Neural progenitor cell (in vitro differentiated cells): ENCODE data around the gene ACOXL. TPM values are rescaled to one million over a fixed set of nuclear protein-coding genes. Genes with fewer than 3 reads are reported as not detected.

Source experiments
- DNase-seq: peaks from one replicate; pipeline ENCODE4 v3.0.0-alpha.2; 2016; ENCODE audit warnings: low spot score
- H2AFZ ChIP-seq: fragments of 200-600 bp; sonication (generic); replicated peaks from 2 replicates; pipeline ENCODE4 v1.6.1; 2016; ENCODE audit warnings: antibody characterized with exemption
- H3F3A ChIP-seq: fragments of 200-600 bp; sonication (generic); 2 replicates; pipeline ENCODE4 v1.6.1; 2016; ENCODE audit warnings: antibody characterized with exemption, low read depth
- H3K27ac ChIP-seq: fragments of 200-600 bp; sonication (generic); 2 replicates; pipeline ENCODE4 v1.5.1; 2016; ENCODE audit warnings: mild to moderate bottlenecking
- H3K27me3 ChIP-seq: fragments of 200-600 bp; sonication (generic); 2 replicates; pipeline ENCODE4 v1.6.1; 2016; ENCODE audit warnings: mild to moderate bottlenecking, moderate library complexity
- H3K36me3 ChIP-seq: fragments of 200-600 bp; sonication (generic); 2 replicates; pipeline ENCODE4 v1.5.1; 2016
- H3K4me1 ChIP-seq: fragments of 200-600 bp; sonication (generic); 2 replicates; pipeline ENCODE4 v1.6.1; 2016; ENCODE audit warnings: mixed run types
- H3K4me2 ChIP-seq: fragments of 200-600 bp; sonication (generic); 2 replicates; pipeline ENCODE4 v1.6.1; 2016
- H3K4me3 ChIP-seq: fragments of 200-600 bp; sonication (generic); 2 replicates; pipeline ENCODE4 v1.5.1; 2016
- H3K79me2 ChIP-seq: fragments of 200-600 bp; sonication (generic); 2 replicates; pipeline ENCODE4 v1.6.1; 2016; ENCODE audit warnings: low read depth
- H3K9ac ChIP-seq: fragments of 200-600 bp; sonication (generic); 2 replicates; pipeline ENCODE4 v1.6.1; 2016
- H3K9me3 ChIP-seq: fragments of 200-600 bp; sonication (generic); 2 replicates; pipeline ENCODE4 v1.5.1; 2016; ENCODE audit warnings: low read depth
- H4K20me1 ChIP-seq: fragments of 200-600 bp; sonication (generic); 2 replicates; pipeline ENCODE4 v1.6.1; 2016; ENCODE audit warnings: low read depth
- H3K27ac Mint-ChIP-seq: 3 replicates; pipeline ENCODE4 v1.8.0; 2021; ENCODE audit warnings: mixed read lengths
- H3K27me3 Mint-ChIP-seq: 2 replicates; pipeline ENCODE4 v1.8.0; 2022; ENCODE audit warnings: low read depth, mild to moderate bottlenecking, inconsistent platforms, moderate library complexity, mixed read lengths; ENCODE audit not compliant: insufficient read depth
- H3K36me3 Mint-ChIP-seq: 3 replicates; pipeline ENCODE4 v1.8.0; 2021; ENCODE audit warnings: mixed read lengths
- H3K4me1 Mint-ChIP-seq: 3 replicates; pipeline ENCODE4 v1.8.0; 2021; ENCODE audit warnings: mixed read lengths
- H3K4me3 Mint-ChIP-seq: 3 replicates; pipeline ENCODE4 v1.8.0; 2021; ENCODE audit warnings: mild to moderate bottlenecking, moderate library complexity, mixed read lengths
- H3K9me3 Mint-ChIP-seq: 3 replicates; pipeline ENCODE4 v1.8.0; 2020; ENCODE audit warnings: mixed read lengths
- CTCF ChIP-seq: fragments of 200-600 bp; sonication (generic); IDR thresholded peaks from 2 replicates; pipeline ENCODE4 v1.5.1; 2017; ENCODE audit warnings: antibody characterized with exemption, mild to moderate bottlenecking
- EZH2 ChIP-seq: fragments of 200-600 bp; sonication (generic); IDR thresholded peaks from 2 replicates; pipeline ENCODE4 v1.6.1; 2017; ENCODE audit warnings: antibody characterized with exemption, mild to moderate bottlenecking, moderate library complexity
- EZH2phosphoT487 ChIP-seq: fragments of 200-600 bp; sonication (generic); IDR thresholded peaks from 2 replicates; pipeline ENCODE4 v1.6.1; 2017; ENCODE audit warnings: antibody characterized with exemption
- total RNA-seq: library from RNA; depleted of rRNA; stranded (reverse); fragments of >200 nt; gene quantifications from 2 replicates; pipeline ENCODE4 v1.2.3, GENCODE V29; 2015; ENCODE audit warnings: low replicate concordance

The ACOXL gene
- total RNA-seq, 1 donor from 2014 or later = 2.9 TPM

DNA sequence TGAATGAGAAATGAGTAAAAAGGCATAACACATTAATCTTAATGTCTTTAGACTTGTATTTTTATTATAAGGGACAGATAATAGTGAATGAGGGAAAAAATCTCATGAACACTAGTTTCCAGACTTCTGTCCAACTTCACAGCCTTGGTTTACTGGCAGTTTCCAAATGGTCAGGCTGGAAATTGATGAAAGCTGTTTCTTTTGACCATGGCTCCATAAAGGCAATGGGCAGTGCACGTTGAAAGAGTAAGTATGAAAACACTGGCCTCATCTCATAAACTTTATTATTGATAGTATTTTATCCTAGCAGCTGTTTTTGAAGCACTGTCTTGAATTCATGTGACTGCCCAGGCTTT lies 411.4 kb downstream of the ACOXL start:
- H3K36me3 Mint-ChIP-seq = peaks cover 22% of the 10 kb centered on the region
- H3K4me3 Mint-ChIP-seq = no peak overlapping the region
- no peak for DNase-seq
- Histone ChIP-seq H2AFZ (no peak overlapping the region), H3K27ac (no peak overlapping the region), H3K4me3 (no peak overlapping the region), H3K36me3 (peaks cover 11% of the 10 kb centered on the region), H3K4me1 (peaks cover 30% of the 10 kb centered on the region), H3K9ac (no peak overlapping the region), H3K9me3 (no peaks in the 10 kb centered on the region), H4K20me1 (peaks cover 96% of the 10 kb centered on the region), H3F3A (no peaks in the 10 kb centered on the region), H3K79me2 (peaks cover 91% of the 10 kb centered on the region), H3K27me3 (no peaks in the 10 kb centered on the region), H3K4me2 (no peak overlapping the region)
- H3K9me3 Mint-ChIP-seq = no peaks in the 10 kb centered on the region
- peaks cover 2% of the 10 kb centered on the region for H3K27me3 Mint-ChIP-seq
- no peak overlapping the region for H3K27ac Mint-ChIP-seq
- TF ChIP-seq EZH2 (no peak), EZH2phosphoT487 (no peak), CTCF (no peak)
- H3K4me1 Mint-ChIP-seq = peaks cover 18% of the 10 kb centered on the region

DNA sequence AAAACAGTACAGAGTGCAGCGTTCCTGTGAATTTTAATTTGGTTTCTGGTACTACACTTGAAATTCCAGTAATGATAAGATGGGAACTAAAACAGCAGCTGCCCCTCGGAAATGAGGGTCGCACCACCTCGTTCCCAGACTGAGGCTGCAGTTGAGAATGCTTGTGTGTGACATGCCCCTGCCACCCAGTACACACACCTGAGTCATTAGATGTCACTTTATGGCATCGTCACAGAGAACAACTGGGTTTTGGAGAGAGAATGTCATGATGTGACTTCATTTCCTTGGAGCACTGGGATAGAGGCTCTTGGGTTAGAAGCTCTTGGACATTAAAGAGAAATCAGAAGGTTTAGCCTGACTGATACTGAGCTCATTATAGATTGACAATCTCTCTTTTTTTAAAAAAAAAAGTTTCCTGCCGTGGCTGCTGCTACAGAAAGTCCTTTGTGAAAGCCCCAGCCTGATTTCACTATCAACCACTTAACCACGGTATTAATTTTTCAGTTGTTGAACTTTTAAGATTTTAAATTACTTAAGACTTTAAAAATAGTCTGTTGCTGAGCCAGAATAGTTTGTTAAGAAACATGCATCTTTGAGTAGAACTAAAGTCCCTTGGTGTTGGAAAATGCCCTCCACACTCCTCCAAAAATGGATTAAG lies 412.9 kb downstream of the ACOXL start:
- no peak overlapping the region for H3K27ac Mint-ChIP-seq
- peaks cover 96% of the 10 kb centered on the region for H4K20me1 ChIP-seq

DNA sequence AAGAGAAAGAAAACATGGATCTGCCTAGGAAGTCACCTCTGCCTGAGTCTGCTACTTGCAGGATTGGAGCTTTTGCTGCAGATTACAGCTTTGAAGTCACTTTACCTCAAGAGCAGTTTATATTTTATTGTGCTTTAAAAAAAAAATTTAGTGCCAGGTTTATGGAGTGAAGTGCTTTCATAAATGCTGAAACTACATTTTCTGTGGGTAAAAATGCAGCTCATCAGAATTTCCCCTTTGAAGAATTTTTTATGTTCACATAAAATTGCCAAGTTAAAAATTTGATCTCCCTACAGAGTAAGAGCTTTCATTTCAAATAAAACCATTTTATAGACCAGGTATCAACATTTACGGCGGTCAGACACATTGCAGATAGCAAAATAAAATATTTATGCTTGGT lies 413.6 kb downstream of the ACOXL start:
- Histone ChIP-seq H3K79me2 (peaks cover 86% of the 10 kb centered on the region), H2AFZ (no peak overlapping the region)
- no peak overlapping the region for H3K4me3 Mint-ChIP-seq

More for the DNA sequence above, 412.9 kb downstream of the ACOXL start:
- H3K9me3 Mint-ChIP-seq = no peaks in the 10 kb centered on the region
- no peak for TF ChIP-seq EZH2phosphoT487
- no peak for TF ChIP-seq CTCF
- TF ChIP-seq EZH2 = no peak
- Histone ChIP-seq H3K9me3 (no peaks in the 10 kb centered on the region), H3K27ac (peak overlapping the region; percentile 8), H3F3A (no peaks in the 10 kb centered on the region), H2AFZ (no peak overlapping the region), H3K36me3 (peaks cover 8% of the 10 kb centered on the region), H3K27me3 (no peaks in the 10 kb centered on the region), H3K9ac (no peak overlapping the region), H3K4me3 (no peak overlapping the region), H3K4me1 (peaks cover 30% of the 10 kb centered on the region), H3K79me2 (peaks cover 91% of the 10 kb centered on the region), H3K4me2 (no peak overlapping the region)
- H3K4me1 Mint-ChIP-seq = peaks cover 18% of the 10 kb centered on the region
- no peak overlapping the region for H3K4me3 Mint-ChIP-seq
- peaks cover 11% of the 10 kb centered on the region for H3K36me3 Mint-ChIP-seq
- DNase-seq = no peak
- H3K27me3 Mint-ChIP-seq = peaks cover 2% of the 10 kb centered on the region

More for the DNA sequence above, 413.6 kb downstream of the ACOXL start:
- peaks cover 18% of the 10 kb centered on the region for H3K4me1 Mint-ChIP-seq
- no peak overlapping the region for H3K27ac Mint-ChIP-seq
- Histone ChIP-seq H3F3A (no peaks in the 10 kb centered on the region), H3K9ac (no peak overlapping the region), H3K27me3 (no peaks in the 10 kb centered on the region), H3K4me1 (peaks cover 30% of the 10 kb centered on the region), H3K27ac (no peak overlapping the region), H3K36me3 (peaks cover 3% of the 10 kb centered on the region), H3K9me3 (no peaks in the 10 kb centered on the region), H4K20me1 (peaks cover 96% of the 10 kb centered on the region), H3K4me3 (no peak overlapping the region), H3K4me2 (peak overlapping the region; percentile 14)
- peaks cover 2% of the 10 kb centered on the region for H3K27me3 Mint-ChIP-seq
- H3K9me3 Mint-ChIP-seq = no peaks in the 10 kb centered on the region
- no peak for DNase-seq
- H3K36me3 Mint-ChIP-seq = peaks cover 8% of the 10 kb centered on the region
- TF ChIP-seq CTCF (no peak), EZH2 (no peak), EZH2phosphoT487 (no peak)
